22Rv1 (cell line): ENCODE data around the gene ABCG4.

Source experiments
- H3K27ac ChIP-seq: fragments of 450-650 bp; 2 replicates; pipeline ENCODE4 v1.5.1; 2017
- CTCF ChIP-seq: fragments of 450-650 bp; IDR thresholded peaks from 2 replicates; pipeline ENCODE4 v1.5.1; 2017; ENCODE audit warnings: mild to moderate bottlenecking
- ZFX ChIP-seq: fragments of 450-650 bp; IDR thresholded peaks from 2 replicates; pipeline ENCODE4 v1.6.1; 2017; ENCODE audit warnings: antibody characterized with exemption, borderline replicate concordance

The ABCG4 gene

GRCh38 chr11:119206511-119207414 lies 57.9 kb downstream of the ABCG4 start:
- TF ChIP-seq ZFX = no peak
- TF ChIP-seq CTCF = no peak
- H3K27ac ChIP-seq = peak overlapping the region; percentile 92

GRCh38 chr11:119207415-119207960 lies 58.6 kb downstream of the ABCG4 start:
- TF ChIP-seq CTCF (no peak), ZFX (no peak)
- peak overlapping the region; percentile 92 for H3K27ac ChIP-seq

- TF ChIP-seq ZFX (no peak), CTCF (no peak)
- H3K27ac ChIP-seq = no peak overlapping the region
These were observed 60.3 kb downstream of the ABCG4 start for GRCh38 chr11:119209186-119209585.

- no peak overlapping the region for H3K27ac ChIP-seq
- TF ChIP-seq CTCF (no peak), ZFX (no peak)
These were observed 61.2 kb downstream of the ABCG4 start for GRCh38 chr11:119210050-119210449.
